ENCODE measurements around the gene KLK12. TPM values are rescaled to one million over a fixed set of nuclear protein-coding genes. Genes with fewer than 3 reads are reported as not detected.

The KLK12 gene
- total and polyA plus RNA-seq, 2 donors (not counting 1 experiment from before 2014, with no cell fraction given), result not detected

- no peaks in the 10 kb centered on the region for H3K4me1 ChIP-seq (ENCODE audit: control insufficient read depth, extremely low read depth, insufficient read depth, low read length)
- no peaks in the 10 kb centered on the region for H3K36me3 ChIP-seq (ENCODE audit: control insufficient read depth, insufficient read depth, low read length)
- H3K4me2 ChIP-seq (ENCODE audit: extremely low read depth, insufficient read depth, low read length), result no peak overlapping the region
- H3K27me3 ChIP-seq (ENCODE audit: control insufficient read depth, insufficient read depth, low read length), result no peaks in the 10 kb centered on the region
- H2AFZ ChIP-seq (ENCODE audit: low read length), result no peak overlapping the region
- H3K4me3 ChIP-seq (replicated peaks in 1 of 4; ENCODE audit: control extremely low read depth in 1 of 4, insufficient read depth in 1 of 4, low read depth in 3 of 4, low read length in 4 of 4), result no peak overlapping the region
- no peak overlapping the region for H3K27ac ChIP-seq (ENCODE audit: insufficient read depth, low read length)
- H3K79me2 ChIP-seq (ENCODE audit: control insufficient read depth, insufficient read depth, low read length), result no peaks in the 10 kb centered on the region
- H3K9me3 ChIP-seq (ENCODE audit: control insufficient read depth, insufficient read depth, low read depth, low read length), result no peaks in the 10 kb centered on the region
- no peak for DNase-seq (ENCODE audit: low read depth in 2 of 2)
- TF ChIP-seq EZH2 (IDR thresholded peaks at IDR 0.05; ENCODE audit: low read length, missing control alignments) (no peak), CTCF (conservative IDR thresholded peaks at IDR 0.05 in 1 of 2, IDR thresholded peaks at IDR 0.05 in 1 of 2; ENCODE audit: low read depth in 1 of 2, low read length in 2 of 2) (no peak)
- H4K20me1 ChIP-seq (ENCODE audit: control insufficient read depth, extremely low read depth, insufficient read depth, low read length), result no peaks in the 10 kb centered on the region
- H3K9ac ChIP-seq (ENCODE audit: insufficient read depth, low read length), result no peak overlapping the region
Observed at GRCh38 chr19:51083181-51083580, 48.4 kb upstream of the KLK12 start.

GRCh38 chr19:51082611-51083010 lies 47.8 kb upstream of the KLK12 start, which contains the start of gene KLK14:
Gene KLK14 (minus strand): TSS chr19:51082887. CDS start chr19:51082614, 273 bp downstream.
- Histone ChIP-seq H4K20me1 (ENCODE audit: control insufficient read depth, extremely low read depth, insufficient read depth, low read length) (no peaks in the 10 kb centered on the region), H3K27ac (ENCODE audit: insufficient read depth, low read length) (no peak within 1 kb of the TSS), H2AFZ (ENCODE audit: low read length) (no peak within 1 kb of the TSS), H3K36me3 (ENCODE audit: control insufficient read depth, insufficient read depth, low read length) (no peaks in the 10 kb centered on the region), H3K4me1 (ENCODE audit: control insufficient read depth, extremely low read depth, insufficient read depth, low read length) (no peaks in the 10 kb centered on the region), H3K9ac (ENCODE audit: insufficient read depth, low read length) (no peak within 1 kb of the TSS), H3K4me2 (ENCODE audit: extremely low read depth, insufficient read depth, low read length) (no peak within 1 kb of the TSS), H3K4me3 (replicated peaks in 1 of 4; ENCODE audit: control extremely low read depth in 1 of 4, insufficient read depth in 1 of 4, low read depth in 3 of 4, low read length in 4 of 4) (no peak within 1 kb of the TSS), H3K9me3 (ENCODE audit: control insufficient read depth, insufficient read depth, low read depth, low read length) (no peaks in the 10 kb centered on the region), H3K27me3 (ENCODE audit: control insufficient read depth, insufficient read depth, low read length) (no peaks in the 10 kb centered on the region), H3K79me2 (ENCODE audit: control insufficient read depth, insufficient read depth, low read length) (no peaks in the 10 kb centered on the region)
- no peak for TF ChIP-seq EZH2 (IDR thresholded peaks at IDR 0.05; ENCODE audit: low read length, missing control alignments)
- no peak for TF ChIP-seq CTCF (conservative IDR thresholded peaks at IDR 0.05 in 1 of 2, IDR thresholded peaks at IDR 0.05 in 1 of 2; ENCODE audit: low read depth in 1 of 2, low read length in 2 of 2)
- no peak for DNase-seq (ENCODE audit: low read depth in 2 of 2)

GRCh38 chr19:51081476-51081875 lies 46.7 kb upstream of the KLK12 start:
- TF ChIP-seq CTCF (conservative IDR thresholded peaks at IDR 0.05 in 1 of 2, IDR thresholded peaks at IDR 0.05 in 1 of 2; ENCODE audit: low read depth in 1 of 2, low read length in 2 of 2), result no peak
- TF ChIP-seq EZH2 (IDR thresholded peaks at IDR 0.05; ENCODE audit: low read length, missing control alignments), result no peak
- Histone ChIP-seq H3K79me2 (ENCODE audit: control insufficient read depth, insufficient read depth, low read length) (no peaks in the 10 kb centered on the region), H3K9ac (ENCODE audit: insufficient read depth, low read length) (no peak overlapping the region), H3K9me3 (ENCODE audit: control insufficient read depth, insufficient read depth, low read depth, low read length) (no peaks in the 10 kb centered on the region), H3K4me2 (ENCODE audit: extremely low read depth, insufficient read depth, low read length) (no peak overlapping the region), H3K36me3 (ENCODE audit: control insufficient read depth, insufficient read depth, low read length) (no peaks in the 10 kb centered on the region), H3K27me3 (ENCODE audit: control insufficient read depth, insufficient read depth, low read length) (no peaks in the 10 kb centered on the region), H3K4me1 (ENCODE audit: control insufficient read depth, extremely low read depth, insufficient read depth, low read length) (no peaks in the 10 kb centered on the region), H3K4me3 (replicated peaks in 1 of 4; ENCODE audit: control extremely low read depth in 1 of 4, insufficient read depth in 1 of 4, low read depth in 3 of 4, low read length in 4 of 4) (no peak overlapping the region), H3K27ac (ENCODE audit: insufficient read depth, low read length) (no peak overlapping the region), H2AFZ (ENCODE audit: low read length) (no peak overlapping the region), H4K20me1 (ENCODE audit: control insufficient read depth, extremely low read depth, insufficient read depth, low read length) (no peaks in the 10 kb centered on the region)
- no peak for DNase-seq (ENCODE audit: low read depth in 2 of 2)

All from fibroblast of lung (primary cell).